ENCODE results near the gene CCDC6.
"Not testable (repeated sequence)": the region's sequence is repeated elsewhere in the genome, so short reads cannot be mapped to it uniquely, and the experiment has no call there.

Gene CCDC6

GRCh38 chr10:59805014-59805413 is 101.3 kb downstream of the CCDC6 start:
- no peak for DNase-seq

GRCh38 chr10:59804220-59804619 is 102.1 kb downstream of the CCDC6 start:
- no peak for DNase-seq

GRCh38 chr10:59803714-59804113 is 102.6 kb downstream of the CCDC6 start:
- no peak for DNase-seq

- no peak for DNase-seq
Measured at GRCh38 chr10:59801171-59801570, 105.2 kb downstream of the CCDC6 start.

DNA sequence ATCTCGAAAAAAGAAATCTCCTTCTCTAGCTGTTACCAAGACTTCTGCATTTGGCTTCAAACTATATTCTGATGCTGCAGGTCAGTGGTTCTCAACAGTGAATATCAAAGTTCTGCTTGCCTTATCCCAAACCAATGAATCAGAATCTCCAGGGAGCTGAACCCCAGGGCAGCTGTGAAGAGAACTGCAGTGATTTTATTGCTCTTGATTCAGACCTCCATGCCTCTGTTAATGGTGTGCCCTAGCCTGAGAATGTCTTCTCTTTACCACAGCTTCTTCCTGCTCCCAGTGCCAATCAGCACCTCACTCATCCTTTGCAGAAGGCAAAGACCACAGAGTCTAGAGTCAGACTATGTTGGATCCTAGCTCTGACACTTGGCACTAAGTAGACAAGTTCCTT is 106.9 kb downstream of the CCDC6 start:
- no peak for DNase-seq

DNA sequence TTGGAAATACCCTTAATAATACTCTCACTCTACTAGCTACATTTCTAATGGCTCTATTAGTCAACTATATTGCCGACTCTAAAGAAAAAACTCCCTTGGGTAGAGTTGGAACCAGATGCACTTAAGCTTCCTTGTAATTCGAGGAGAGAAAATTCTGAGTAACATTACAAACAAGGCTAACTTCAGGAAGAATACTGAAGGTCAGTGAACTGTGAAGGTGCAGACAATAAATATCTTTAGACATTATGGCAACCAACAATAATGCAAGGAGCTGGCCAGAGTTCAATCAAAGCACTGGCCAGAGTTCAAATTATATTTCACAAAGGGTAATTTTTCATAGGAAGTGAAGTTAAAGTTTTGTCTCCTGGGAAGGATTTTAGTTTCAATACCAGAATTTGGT is 112.4 kb downstream of the CCDC6 start:
- no peak for DNase-seq

DNA sequence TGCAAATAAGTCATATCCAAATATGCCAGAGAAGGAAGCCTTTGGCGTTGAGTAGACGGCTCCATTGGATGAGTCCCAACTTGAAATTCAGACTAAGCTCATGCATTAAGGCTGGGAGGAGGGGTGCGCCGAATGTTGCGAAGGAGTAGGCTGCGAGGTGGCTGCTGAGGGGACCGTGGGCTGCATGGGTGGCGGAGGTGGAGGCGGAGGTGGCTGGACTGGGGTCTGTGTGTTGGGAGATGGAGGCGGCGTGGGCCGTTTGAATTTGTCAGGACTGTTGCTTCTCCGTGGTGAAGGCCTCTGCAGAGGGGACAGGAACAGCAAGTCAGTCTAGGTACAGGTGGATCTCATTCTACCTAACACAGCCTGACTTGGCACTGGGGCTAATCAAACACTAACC is 113.5 kb downstream of the CCDC6 start:
- DNase-seq: no peak

DNA sequence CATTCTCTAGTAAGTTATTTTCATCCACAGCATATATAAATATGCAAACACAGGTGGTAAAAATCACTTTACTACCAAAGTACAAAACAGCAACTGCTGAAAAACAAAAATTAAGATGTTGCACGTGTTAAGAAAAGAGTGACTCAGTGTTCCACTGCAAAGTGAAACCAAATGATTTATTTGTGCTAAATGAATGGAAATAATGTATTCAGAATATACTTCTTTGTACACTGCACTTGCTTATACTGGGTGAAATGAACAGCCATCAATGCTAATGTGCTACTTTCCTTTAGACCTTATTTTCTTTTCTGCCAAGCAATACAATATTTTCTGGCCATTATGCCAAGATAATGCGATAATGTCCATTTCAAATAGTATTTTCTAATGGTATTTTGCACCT is 114.8 kb downstream of the CCDC6 start:
- no peak for DNase-seq

DNA sequence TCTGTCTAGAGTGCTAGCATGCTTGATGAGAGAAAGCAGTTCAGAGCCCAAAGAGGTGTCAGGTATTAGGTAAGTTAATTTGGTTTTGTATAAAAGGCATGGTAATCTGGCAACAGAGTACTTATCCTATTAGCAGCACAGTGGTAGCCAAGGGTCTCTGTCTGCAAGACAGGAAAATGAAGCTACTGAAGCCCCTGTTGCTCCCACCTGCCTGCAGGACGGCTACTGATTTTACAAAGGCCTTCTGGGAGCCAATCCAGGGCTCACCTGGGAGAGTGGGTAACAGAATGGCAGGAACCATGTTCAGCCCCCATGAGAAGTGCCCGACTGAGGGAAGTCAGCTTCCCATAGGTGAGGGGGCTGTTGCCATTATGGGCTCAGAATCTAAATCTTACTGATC is 116.3 kb downstream of the CCDC6 start:
- not testable (repeated sequence) for DNase-seq

DNA sequence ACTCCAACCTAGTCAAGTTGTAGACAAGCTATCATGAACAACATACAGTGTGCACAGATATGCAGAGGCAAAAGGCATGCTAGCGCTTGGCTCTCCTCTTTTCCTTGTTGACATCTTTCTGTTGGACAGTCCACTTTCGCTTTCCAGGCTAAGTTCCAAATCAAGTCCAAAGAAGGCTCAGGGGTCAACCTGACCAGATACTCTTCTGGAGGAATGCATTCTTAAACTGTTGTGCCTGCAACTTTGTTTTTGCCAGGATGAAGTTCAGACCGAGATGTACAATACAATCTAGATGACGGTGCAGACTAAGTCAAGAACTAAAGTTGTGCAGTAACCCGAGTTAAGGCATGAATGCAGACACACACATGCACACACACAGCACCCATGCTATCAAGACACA is 117.4 kb downstream of the CCDC6 start:
- not testable (repeated sequence) for DNase-seq

DNA sequence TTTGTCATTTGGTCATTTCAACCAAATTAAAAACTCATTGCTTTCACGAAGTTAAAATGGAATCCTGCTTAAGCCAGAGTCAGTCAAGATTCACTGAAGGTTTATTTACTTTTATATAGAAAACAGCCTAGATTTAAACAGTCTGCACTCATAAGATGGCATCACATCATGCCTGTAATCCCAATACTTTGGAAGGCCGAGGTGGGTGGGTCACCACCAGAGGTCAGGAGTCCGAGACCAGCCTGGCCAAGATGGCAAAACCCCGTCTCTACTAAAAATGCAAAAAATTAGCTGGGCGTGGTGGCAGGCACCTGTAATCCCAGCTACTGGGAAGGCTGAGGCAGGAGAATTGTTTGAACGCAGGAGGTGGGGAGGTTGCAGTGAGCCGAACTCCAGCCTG is 119.3 kb downstream of the CCDC6 start:
- DNase-seq: not testable (repeated sequence)

DNA sequence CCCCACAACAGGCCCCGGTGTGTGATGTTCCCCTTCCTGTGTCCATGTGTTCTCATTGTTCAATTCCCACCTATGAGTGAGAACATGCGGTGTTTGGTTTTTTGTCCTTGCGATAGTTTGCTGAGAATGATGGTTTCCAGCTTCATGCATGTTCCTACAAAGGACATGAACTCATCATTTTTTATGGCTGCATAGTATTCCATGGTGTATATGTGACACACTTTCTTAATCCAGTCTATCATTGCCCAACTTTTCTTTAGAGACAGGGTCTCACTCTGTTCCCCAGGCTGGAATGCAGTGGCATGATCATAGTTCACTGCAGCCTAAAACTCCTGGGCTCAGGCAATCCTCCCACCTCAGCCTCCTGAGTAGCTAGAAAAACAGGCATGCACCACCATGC is 120.9 kb downstream of the CCDC6 start:
- not testable (repeated sequence) for DNase-seq

DNA sequence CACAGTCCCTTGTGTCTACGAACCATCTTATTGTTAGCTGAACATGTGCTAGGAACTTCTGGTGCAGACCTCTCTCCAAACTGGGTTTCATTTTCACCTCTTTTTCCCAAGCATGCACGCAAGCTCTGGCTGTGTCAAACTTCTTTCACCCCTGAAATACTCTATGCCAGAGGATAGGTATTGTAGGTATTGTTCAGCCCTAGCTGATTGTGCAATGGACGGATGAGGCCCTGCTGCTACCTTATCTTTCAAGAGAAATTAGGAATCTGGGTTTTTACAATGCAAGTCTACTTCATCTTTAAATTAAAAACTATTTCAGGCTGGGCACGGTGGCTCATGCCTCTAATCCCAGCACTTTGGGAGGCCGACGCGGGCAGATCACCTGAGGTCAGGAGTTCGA is 124.8 kb downstream of the CCDC6 start:
- DNase-seq: no peak

DNA sequence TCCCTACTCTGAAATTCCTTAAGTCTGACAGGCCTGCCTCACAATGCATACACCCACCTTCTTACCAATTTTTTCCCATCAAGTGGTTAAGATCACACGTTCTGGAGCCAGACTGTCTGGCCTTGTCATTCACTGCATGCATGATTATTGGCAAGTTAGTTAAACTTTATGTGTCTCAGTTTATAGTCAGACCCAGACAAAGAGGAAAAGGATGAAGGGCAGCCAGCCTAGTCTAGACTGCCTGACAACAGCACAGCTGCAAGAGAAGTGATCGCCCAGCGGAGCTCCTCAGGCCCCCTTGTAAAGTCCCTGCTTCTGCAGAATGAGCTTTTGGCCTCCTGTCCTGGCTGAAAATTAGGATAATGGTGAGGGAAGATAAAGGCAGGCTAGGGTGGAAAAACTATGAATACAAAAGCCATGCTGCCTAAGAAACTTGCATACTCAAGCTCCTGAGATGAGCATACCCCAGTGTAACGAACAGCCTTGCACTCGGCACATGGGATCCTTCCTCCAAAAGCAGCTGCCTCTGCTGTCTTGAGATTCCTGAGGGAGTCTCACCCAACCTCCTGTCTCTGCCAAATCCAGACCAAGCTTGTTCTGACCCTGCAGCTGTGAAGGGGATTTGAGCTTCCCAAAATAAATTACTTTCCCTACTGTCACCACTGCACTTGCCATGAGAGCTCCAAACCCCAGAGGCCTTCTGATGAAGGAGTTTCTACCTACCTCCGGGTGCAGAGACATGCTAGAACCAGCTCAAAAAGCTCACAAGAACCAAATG is 126.4 kb downstream of the CCDC6 start:
- DNase-seq: no peak

- DNase-seq: no peak
Measured at GRCh38 chr10:59774451-59774850, 131.9 kb downstream of the CCDC6 start.

- DNase-seq: no peak
Measured at GRCh38 chr10:59773088-59773487, 133.3 kb downstream of the CCDC6 start.

DNA sequence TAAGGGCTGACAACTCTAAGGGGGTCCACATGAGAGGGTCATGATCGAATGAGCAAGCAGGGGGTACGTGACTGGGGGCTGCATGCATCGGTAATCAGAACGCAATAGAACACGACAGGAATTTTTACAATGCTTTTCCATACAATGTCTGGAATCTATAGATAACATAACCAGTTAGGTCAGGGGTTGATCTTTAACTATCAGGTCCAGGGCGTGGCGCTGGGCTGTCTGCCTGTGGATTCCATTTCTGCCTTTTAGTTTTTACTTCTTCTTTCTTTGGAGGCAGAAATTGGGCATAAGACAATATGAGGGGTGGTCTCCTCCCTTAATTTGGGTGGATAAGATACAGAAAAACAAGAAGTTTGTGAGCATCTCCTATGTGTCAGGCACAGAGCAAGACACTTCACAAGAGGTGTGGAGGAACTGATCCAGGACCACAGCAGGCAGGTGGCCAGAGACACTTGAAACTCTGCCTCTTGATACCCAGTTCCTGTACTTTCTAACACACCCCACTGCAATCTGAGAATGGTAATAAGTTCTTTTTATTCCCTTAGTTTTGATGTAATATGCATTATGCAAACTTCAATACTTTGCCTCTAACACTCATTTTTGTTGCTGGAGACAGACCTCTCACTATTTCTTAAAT is 135.1 kb downstream of the CCDC6 start:
- no peak for DNase-seq

- DNase-seq: no peak
Measured at GRCh38 chr10:59770689-59771088, 135.7 kb downstream of the CCDC6 start.

- DNase-seq: no peak
Measured at GRCh38 chr10:59762505-59762904, 143.9 kb downstream of the CCDC6 start.

GRCh38 chr10:59757966-59758365 is 148.4 kb downstream of the CCDC6 start:
- DNase-seq: no peak

- DNase-seq: no peak
Measured at GRCh38 chr10:59754951-59755350, 151.4 kb downstream of the CCDC6 start.

- no peak for DNase-seq
Measured at GRCh38 chr10:59753267-59753666, 153.1 kb downstream of the CCDC6 start, which contains the start of gene MRLN. Gene MRLN (minus strand): TSS chr10:59753455.

DNA sequence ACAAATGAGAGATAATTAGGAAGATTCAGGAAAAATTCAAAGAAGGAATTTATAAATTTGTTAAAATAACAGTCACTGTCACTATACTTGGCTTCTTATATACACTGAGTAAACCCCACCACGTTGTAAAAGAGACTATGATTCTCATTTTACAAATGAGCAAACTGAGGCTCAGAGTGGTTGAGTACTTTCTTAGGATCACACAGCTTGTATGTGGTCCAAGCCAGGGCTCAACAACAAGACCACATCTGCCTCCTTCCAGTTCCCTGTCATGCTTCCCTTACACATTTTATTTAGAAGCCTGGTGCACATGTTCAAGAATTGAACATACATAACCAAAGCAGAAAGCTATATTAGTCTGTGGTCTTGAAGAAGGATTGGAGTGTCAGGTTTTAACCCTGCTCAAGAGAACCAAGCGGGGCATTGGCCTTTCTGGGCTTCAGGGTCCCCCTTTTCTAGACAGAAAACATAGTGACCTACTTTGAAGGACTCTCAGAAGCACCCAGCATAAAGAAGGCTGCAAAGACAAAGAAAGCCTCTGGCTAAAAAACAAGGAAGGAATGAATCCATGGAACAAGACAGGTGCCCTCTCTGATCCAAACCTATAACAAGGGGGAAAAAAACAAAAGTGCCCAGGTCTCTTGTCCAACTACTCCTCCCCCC is 153.9 kb downstream of the CCDC6 start:
- no peak for DNase-seq

Data from AML-193 (cell line).